B cell (primary cell): ENCODE results near the gene ATN1. TPM values are rescaled to one million over a fixed set of nuclear protein-coding genes. Genes with fewer than 3 reads are reported as not detected.

Source experiments
- ATAC-seq: fragments of 200-7000 bp; cut with Tn5 transposase; one replicate; pipeline ENCODE4 v1.10.0; 2021; ENCODE audit warnings: low read depth, mild to moderate bottlenecking, moderate number of reproducible peaks, moderate library complexity
- CTCF ChIA-PET: fragments of 350-600 bp; sonication (Branson Sonifier 250); formaldehyde crosslinking; loops from one replicate; lab custom pipeline; 2021; ENCODE audit warnings: antibody characterized with exemption, inconsistent platforms; lab: Charles Lee
- POLR2A ChIA-PET: fragments of 350-600 bp; sonication (Branson Sonifier 250); formaldehyde crosslinking; loops from one replicate; lab custom pipeline; 2021; ENCODE audit warnings: antibody characterized with exemption; lab: Charles Lee
- DNase-seq: peaks from one replicate; pipeline ENCODE4 v3.0.0; 2013
- H2AFZ ChIP-seq: 2 replicates; pipeline ENCODE4 v1.6.1; 2012; ENCODE audit warnings: mild to moderate bottlenecking, low read depth, low read length; ENCODE audit not compliant: insufficient read depth, poor library complexity, severe bottlenecking
- H3K27ac ChIP-seq, 2 donors: 1 replicate in 1 of 2; 2 replicates in 1 of 2; pipeline ENCODE4 v1.5.1; 2012 to 2013; ENCODE audit warnings: low read length in 2 of 2, mild to moderate bottlenecking in 2 of 2, moderate library complexity in 1 of 2
- H3K27me3 ChIP-seq, 4 experiments: fragments of 200-600 bp in 1 of 4; sonication (generic) in 1 of 4; replicated peaks in 1 of 4; 1 replicate in 2 of 4; 2 replicates in 2 of 4; pipeline versions ENCODE4 v1.6.1 to v1.7.0; 2013 to 2016; ENCODE audit warnings: low read length in 3 of 4, mild to moderate bottlenecking in 2 of 4, mixed read lengths in 1 of 4, moderate library complexity in 1 of 4; ENCODE audit not compliant: insufficient read depth in 4 of 4, control insufficient read depth in 3 of 4; ENCODE audit errors: control extremely low read depth in 1 of 4
- H3K36me3 ChIP-seq, 2 experiments: replicated peaks in 1 of 2; 1 replicate in 1 of 2; 2 replicates in 1 of 2; pipeline versions ENCODE4 v1.6.1 to v1.7.1; 2013; ENCODE audit warnings: low read length in 1 of 2; ENCODE audit not compliant: insufficient read depth in 2 of 2, control insufficient read depth in 1 of 2; ENCODE audit errors: control extremely low read depth in 1 of 2, extremely low read depth in 1 of 2
- H3K4me1 ChIP-seq, 2 donors: fragments of 200-600 bp in 1 of 2; sonication (generic) in 1 of 2; 1 replicate in 1 of 2; 2 replicates in 1 of 2; pipeline versions ENCODE4 v1.5.1 to v1.6.1; 2013 to 2017; ENCODE audit warnings: low read length in 2 of 2; ENCODE audit not compliant: control insufficient read depth in 2 of 2, insufficient read depth in 2 of 2
- H3K4me2 ChIP-seq: replicated peaks from 2 replicates; pipeline ENCODE3; 2012; ENCODE audit warnings: mild to moderate bottlenecking, low read depth, low read length; ENCODE audit not compliant: poor library complexity, severe bottlenecking
- H3K4me3 ChIP-seq, 5 experiments: fragments of 200-600 bp in 1 of 5; sonication (generic) in 1 of 5; 1 replicate in 3 of 5; 2 replicates in 2 of 5; pipeline versions ENCODE4 v1.5.1 to v1.7.0; 2011 to 2016; ENCODE audit warnings: low read length in 4 of 5, mild to moderate bottlenecking in 4 of 5, low read depth in 2 of 5, control low read depth in 1 of 5, moderate library complexity in 1 of 5; ENCODE audit not compliant: insufficient read depth in 1 of 5; ENCODE audit errors: control extremely low read depth in 1 of 5, extremely low read depth in 1 of 5
- H3K79me2 ChIP-seq: fragments of 200-600 bp; sonication (generic); one replicate; pipeline ENCODE4 v1.6.0; 2016; ENCODE audit warnings: low read length; ENCODE audit not compliant: control insufficient read depth, insufficient read depth
- H3K9ac ChIP-seq: fragments of 200-600 bp; sonication (generic); 2 replicates; pipeline ENCODE4 v1.6.1; 2017; ENCODE audit warnings: mild to moderate bottlenecking, low read length, moderate library complexity
- H3K9me3 ChIP-seq, 3 donors: one replicate each; pipeline versions ENCODE4 v1.6.1 to v1.7.1; 2013; ENCODE audit warnings: low read length in 2 of 3; ENCODE audit not compliant: control insufficient read depth in 2 of 3, insufficient read depth in 1 of 3; ENCODE audit errors: control extremely low read depth in 1 of 3
- H4K20me1 ChIP-seq: 2 replicates; pipeline ENCODE4 v1.6.0; 2012; ENCODE audit warnings: mild to moderate bottlenecking, low read length; ENCODE audit not compliant: insufficient read depth, control insufficient read depth, poor library complexity, severe bottlenecking
- H3K27ac Mint-ChIP-seq: one replicate; pipeline ENCODE4 v1.8.0; 2021; ENCODE audit warnings: mixed read lengths
- H3K27me3 Mint-ChIP-seq: one replicate; pipeline ENCODE4 v1.8.0; 2021; ENCODE audit warnings: mixed read lengths
- H3K4me1 Mint-ChIP-seq: one replicate; pipeline ENCODE4 v1.8.0; 2021; ENCODE audit warnings: mixed read lengths
- H3K4me3 Mint-ChIP-seq: one replicate; pipeline ENCODE4 v1.8.0; 2021; ENCODE audit warnings: mixed read lengths
- H3K9me3 Mint-ChIP-seq: one replicate; pipeline ENCODE4 v1.8.0; 2022; ENCODE audit warnings: mixed read lengths; ENCODE audit not compliant: insufficient read depth
- CTCF ChIP-seq: fragments of 200-600 bp; IDR thresholded peaks from one replicate; pipeline ENCODE4 v1.8.0; 2022; ENCODE audit warnings: antibody characterized with exemption, mild to moderate bottlenecking
- EZH2 ChIP-seq: IDR thresholded peaks from 2 replicates; pipeline ENCODE4 v1.6.1; 2012; ENCODE audit warnings: borderline replicate concordance, low read depth, mild to moderate bottlenecking, moderate library complexity, low read length; ENCODE audit not compliant: insufficient read depth, poor library complexity, severe bottlenecking
- WGBS: methylation state at CpG from one replicate; pipeline ENCODE4 v1.1.5; 2013; ENCODE audit warnings: missing lambda C conversion rate; ENCODE audit not compliant: insufficient coverage; 5-methylcytosine and 5-hydroxymethylcytosine counted together
- intact Hi-C: fragments of 100-400 bp; cut with micrococcal nuclease; formaldehyde crosslinking; loops from one replicate; pipeline ENCODE4 v1.10.0; 2022
- polyA plus RNA-seq: library from polyadenylated mRNA; depleted of rRNA; stranded (reverse); fragments of >200 nt; gene quantifications from 2 replicates; pipeline ENCODE4 v1.2.3, GENCODE V29; 2012
- total RNA-seq, 2 donors: library from RNA; stranded (reverse); fragments of 120-200 nt in 1 of 2; gene quantifications; 1 replicate in 1 of 2; 2 replicates in 1 of 2; pipeline versions ENCODE4 v1.2.3 to v1.2.4, GENCODE V29; 2013 to 2022

ATN1 gene
- total and polyA plus RNA-seq, 2 donors (not counting 1 experiment from before 2014, with no cell fraction given) = 21.0 to 50.8 TPM

- CTCF ChIA-PET = interaction anchor here (0.7 to 16.6 kb wide), 12 partner anchors 9 to 257 kb away, joined by 3 to 944 read pairs (median 5); partner anchors contain the start of genes LPCAT3, SPSB2 and ZNF384
- 59% methylated on average over 4 of the region's 8 CpGs for WGBS
- Mint-ChIP-seq H3K4me3 (peak overlapping the region; percentile 97), H3K27me3 (no peaks in the 10 kb centered on the region), H3K4me1 (peaks cover 78% of the 10 kb centered on the region), H3K9me3 (no peaks in the 10 kb centered on the region), H3K27ac (peak overlapping the region; percentile 97)
- peak overlapping the region in 4 of 5 experiments; percentile 41 to 92 (median 64) for H3K4me3 ChIP-seq
- no peaks in the 10 kb centered on the region for H3K9me3 ChIP-seq
- H4K20me1 ChIP-seq = peaks cover 9% of the 10 kb centered on the region
- POLR2A ChIA-PET = interaction anchor here (0.6 to 18.5 kb wide), 5 partner anchors 9 to 339 kb away, joined by 3 to 662 read pairs (median 4); partner anchors contain the start of genes EMG1, MLF2, PHB2 and PTPN6
- peaks cover 33% of the 10 kb centered on the region for H3K79me2 ChIP-seq
- H3K9ac ChIP-seq = peak overlapping the region; percentile 89
- peak overlapping the region; percentile 99 for H3K4me2 ChIP-seq
- DNase-seq = no peak
- H3K27me3 ChIP-seq = no peaks in the 10 kb centered on the region
- peak overlapping the region; percentile 93 to 99 for H3K27ac ChIP-seq
- TF ChIP-seq CTCF = no peak
- no peak for TF ChIP-seq EZH2
- intact Hi-C loops = loop anchor here (1.0 to 10.0 kb wide), 2 partner anchors 7 to 312 kb away; partner anchors contain the start of gene LPAR5
- H3K36me3 ChIP-seq = peaks cover 0 to 9% of the 10 kb centered on the region in 2 experiments
- peak overlapping the region; percentile 3 for H2AFZ ChIP-seq
- peaks cover 70 to 88% of the 10 kb centered on the region in 2 donors for H3K4me1 ChIP-seq
- ATAC-seq = no peak
These were observed 19.2 kb downstream of the ATN1 start for GRCh38 chr12:6946920-6947374.

- no peaks in the 10 kb centered on the region for H3K27me3 Mint-ChIP-seq
- TF ChIP-seq EZH2 (no peak), CTCF (no peak)
- DNase-seq (peak; percentile 49), ATAC-seq (no peak)
- peaks cover 78% of the 10 kb centered on the region for H3K4me1 Mint-ChIP-seq
- Histone ChIP-seq H3K4me2 (peak overlapping the region; percentile 27), H3K27me3 (no peaks in the 10 kb centered on the region), H3K79me2 (peaks cover 40% of the 10 kb centered on the region), H3K9me3 (no peaks in the 10 kb centered on the region), H4K20me1 (peaks cover 16% of the 10 kb centered on the region), H3K4me3 (no peak overlapping the region), H3K9ac (no peak overlapping the region), H3K4me1 (peaks cover 70 to 84% of the 10 kb centered on the region in 2 donors), H2AFZ (no peak overlapping the region), H3K36me3 (peaks cover 0 to 15% of the 10 kb centered on the region in 2 experiments), H3K27ac (peak overlapping the region; percentile 93 to 99)
- 63% methylated on average over 7 of the region's 8 CpGs for WGBS
- intact Hi-C loops = loop anchor here (10.0 kb wide), 1 partner anchor 313 kb away; the partner anchor contains the start of gene LPAR5
- peak overlapping the region; percentile 97 for H3K27ac Mint-ChIP-seq
- POLR2A ChIA-PET = interaction anchor here (1.1 to 18.5 kb wide), 4 partner anchors 10 to 194 kb away, joined by 3 to 662 read pairs (median 4); partner anchors contain the start of genes EMG1, MLF2, PHB2 and PTPN6
- H3K4me3 Mint-ChIP-seq = peak overlapping the region; percentile 65
- CTCF ChIA-PET = interaction anchor here (0.7 to 16.6 kb wide), 10 partner anchors 10 to 258 kb away, joined by 3 to 944 read pairs (median 4); partner anchors contain the start of genes LPCAT3, SPSB2 and ZNF384
- H3K9me3 Mint-ChIP-seq = no peaks in the 10 kb centered on the region
These were observed 19.9 kb downstream of the ATN1 start for GRCh38 chr12:6947615-6948014.
